GM21717 (cell line): ENCODE results near the gene FAM168A.
"Not testable (repeated sequence)": the region's sequence is repeated elsewhere in the genome, so short reads cannot be mapped to it uniquely, and the experiment has no call there.

ENCODE experiments used
- ATAC-seq: cut with Tn5 transposase; IDR thresholded peaks from one replicate; pipeline ENCODE4 v1.9.1; 2021; ENCODE audit warnings: mild to moderate bottlenecking, moderate library complexity; ENCODE audit not compliant: unreplicated experiment

FAM168A gene

GRCh38 chr11:73596547-73596946, 1.4 kb downstream of the FAM168A start:
- ATAC-seq, result no peak

DNA sequence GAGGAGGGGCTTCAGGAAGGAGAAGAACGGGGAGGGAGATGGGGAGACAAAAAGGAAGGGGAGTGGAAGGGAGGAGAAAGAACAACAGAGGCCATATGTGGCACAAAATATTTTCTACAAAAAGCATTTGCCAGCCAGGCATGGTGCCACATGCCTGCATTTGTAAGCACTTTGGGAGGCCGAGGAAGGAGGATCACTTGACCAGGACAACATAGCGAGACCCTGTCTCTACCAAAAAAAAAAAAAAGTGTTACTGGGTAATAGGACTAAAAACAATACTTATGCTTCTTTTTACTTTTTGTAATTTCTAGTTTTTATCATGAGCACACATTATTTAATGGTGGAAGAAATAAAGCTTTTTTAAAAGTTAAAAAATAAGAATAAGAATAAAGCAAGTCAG, 5.3 kb downstream of the FAM168A start:
- ATAC-seq, result no peak

DNA sequence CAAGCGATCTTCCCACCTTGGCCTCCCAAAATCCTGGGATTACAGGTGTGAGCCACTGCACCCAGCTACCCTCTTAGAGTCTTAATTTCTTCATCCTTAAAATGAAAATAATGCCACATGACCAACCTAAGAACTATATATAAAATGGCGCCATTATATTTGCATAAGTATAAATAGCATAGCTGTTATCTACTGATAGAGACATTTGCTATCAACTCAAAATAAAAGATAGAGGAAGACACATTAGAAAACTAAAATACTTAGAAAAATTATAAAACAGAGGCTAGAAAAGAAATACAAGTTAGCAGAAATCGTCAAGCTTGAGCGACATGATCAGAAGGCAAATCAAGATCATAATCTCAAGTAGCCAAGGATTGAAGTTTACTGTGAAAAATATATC, 6.2 kb downstream of the FAM168A start:
- no peak for ATAC-seq

DNA sequence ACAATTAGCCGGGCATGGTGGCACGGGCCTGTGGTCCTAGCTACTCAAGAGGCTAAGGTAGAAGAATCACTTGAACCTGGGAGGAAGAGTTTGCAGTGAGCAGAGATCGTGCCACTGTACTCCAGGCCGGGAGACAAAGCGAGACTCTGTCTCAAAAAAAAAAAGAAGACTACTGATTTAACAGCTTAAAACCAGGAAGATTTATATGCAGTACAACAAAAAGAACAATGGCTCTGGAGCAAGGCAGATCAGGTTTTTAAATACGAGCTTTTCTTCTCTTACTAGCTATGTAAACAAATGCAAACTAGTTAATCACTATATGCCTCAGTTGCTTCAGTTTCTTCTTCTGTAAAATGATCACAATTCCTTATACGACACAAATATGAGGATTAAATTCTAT, 6.9 kb downstream of the FAM168A start:
- no peak for ATAC-seq

GRCh38 chr11:73586791-73587190, 11.1 kb downstream of the FAM168A start:
- no peak for ATAC-seq

DNA sequence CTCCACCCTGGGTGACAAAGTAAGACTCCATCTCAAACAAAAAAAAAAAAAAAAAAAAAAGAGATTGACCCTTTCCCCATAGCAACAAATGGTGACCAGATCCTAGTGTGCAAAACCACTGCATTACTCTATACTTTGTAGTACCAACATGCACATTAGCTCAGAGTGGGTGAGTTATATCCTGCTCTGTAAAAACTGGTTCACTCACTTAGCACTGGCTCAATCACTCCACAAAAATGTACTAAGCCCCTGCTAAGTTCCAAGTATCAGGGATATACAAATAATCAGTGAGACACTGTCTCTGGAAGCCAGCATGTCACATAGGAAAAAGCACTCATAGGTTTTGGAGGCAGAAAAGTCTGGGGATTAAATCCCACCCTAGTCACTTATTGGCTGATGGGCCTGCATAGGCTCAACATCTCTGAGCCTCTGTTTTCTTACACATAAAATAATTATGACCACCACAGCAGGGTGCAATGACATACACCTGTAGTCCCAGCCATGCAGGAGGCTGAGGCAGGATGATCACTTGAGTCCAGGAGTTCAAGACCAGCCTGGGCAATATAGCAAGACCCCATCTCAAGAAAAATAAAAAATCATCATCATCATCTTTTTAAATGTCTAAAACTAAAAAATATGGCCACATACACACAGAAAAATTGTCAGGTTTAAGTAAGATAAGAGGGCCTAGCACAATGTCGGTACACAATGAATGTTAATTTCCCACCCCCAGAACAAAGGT, 11.9 kb downstream of the FAM168A start:
- ATAC-seq, result no peak

GRCh38 chr11:73584831-73585230, 13.1 kb downstream of the FAM168A start:
- ATAC-seq, result no peak

GRCh38 chr11:73582653-73583052, 15.3 kb downstream of the FAM168A start:
- ATAC-seq, result no peak

DNA sequence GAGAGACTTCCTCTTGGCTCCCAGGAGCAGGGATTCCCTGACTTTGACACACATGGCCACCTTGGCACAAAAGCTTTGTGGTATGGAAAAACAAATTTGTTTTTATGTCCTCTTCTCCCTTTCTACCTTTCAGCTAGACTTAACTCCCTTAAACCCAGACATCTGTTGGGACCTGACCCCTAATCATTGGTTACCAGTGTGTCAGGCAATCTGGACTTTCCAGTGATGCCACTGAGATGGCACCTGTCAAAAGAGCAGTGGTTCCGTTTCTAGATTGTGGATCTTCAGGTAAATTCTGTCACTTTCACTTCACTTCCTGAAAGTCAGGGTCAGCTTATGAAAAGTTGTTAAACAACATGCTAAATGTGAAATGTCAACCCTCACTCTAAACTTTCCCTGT, 17.2 kb downstream of the FAM168A start:
- not testable (repeated sequence) for ATAC-seq

- ATAC-seq, result no peak
Observed at GRCh38 chr11:73579641-73580434, 18.1 kb downstream of the FAM168A start.

DNA sequence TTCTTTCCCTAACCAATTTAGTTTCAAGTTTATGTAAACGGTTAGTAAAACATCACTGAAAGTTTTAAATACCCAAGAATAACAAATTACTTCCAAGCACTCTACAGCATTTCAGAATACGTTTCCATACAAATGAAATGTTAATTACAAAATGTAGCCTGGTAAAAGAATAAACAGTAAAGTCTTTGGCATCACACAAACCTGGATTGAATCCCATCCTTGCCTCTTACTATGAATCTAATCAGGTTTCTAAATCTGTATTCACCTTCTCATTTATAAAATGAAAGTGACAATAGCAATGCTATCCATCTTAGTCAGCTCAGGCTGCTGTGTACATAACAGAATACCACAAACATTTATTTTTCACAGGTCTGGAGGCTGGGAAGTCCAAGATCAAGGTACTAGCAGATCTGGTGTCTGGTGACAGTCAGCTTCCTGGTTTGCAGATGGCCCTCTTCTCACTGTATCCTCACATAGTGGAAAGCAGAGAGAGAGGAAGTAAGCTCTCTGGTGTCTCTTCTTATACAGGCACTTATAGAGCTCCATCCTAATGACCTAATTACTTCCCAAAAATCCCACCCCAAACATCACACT, 19.2 kb downstream of the FAM168A start:
- ATAC-seq, result no peak

GRCh38 chr11:73577496-73577917, 20.4 kb downstream of the FAM168A start:
- ATAC-seq, result no peak

DNA sequence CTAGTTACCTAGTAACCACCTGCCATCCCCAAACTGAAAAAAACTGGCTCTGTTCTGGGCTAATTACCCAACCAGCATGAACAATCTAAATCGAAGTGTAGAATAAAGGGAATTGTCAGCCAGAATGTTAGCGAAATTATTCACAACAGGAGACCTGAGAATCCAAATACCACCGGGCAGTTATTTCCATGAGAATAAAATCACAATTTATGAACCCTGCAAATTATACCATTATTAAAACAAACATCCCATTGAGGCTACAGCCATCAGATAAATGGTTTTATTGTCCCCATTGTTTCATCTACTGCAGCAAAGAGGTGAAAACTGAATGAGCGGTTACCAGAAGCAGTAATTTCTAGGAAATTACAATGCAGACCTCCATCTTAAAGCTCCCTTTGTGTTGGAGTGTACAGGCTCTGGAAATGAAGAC, 21.7 kb downstream of the FAM168A start:
- no peak for ATAC-seq

DNA sequence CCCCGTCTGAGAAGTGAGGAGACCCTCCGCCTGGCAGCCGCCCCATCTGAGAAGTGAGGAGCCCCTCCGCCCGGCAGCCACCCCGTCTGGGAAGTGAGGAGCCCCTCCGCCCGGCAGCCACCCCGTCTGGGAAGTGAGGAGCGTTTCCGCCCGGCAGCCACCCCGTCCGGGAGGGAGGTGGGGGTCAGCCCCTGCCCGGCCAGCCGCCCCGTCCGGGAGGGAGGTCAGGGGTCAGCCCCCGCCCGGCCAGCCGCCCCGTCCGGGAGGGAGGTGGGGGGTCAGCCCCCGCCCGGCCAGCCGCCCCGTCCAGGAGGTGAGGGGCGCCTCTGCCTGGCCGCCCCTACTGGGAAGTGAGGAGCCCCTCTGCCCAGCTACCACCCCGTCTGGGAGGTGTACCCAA, 25.9 kb downstream of the FAM168A start:
- ATAC-seq, result not testable (repeated sequence)

- no peak for ATAC-seq
Observed at GRCh38 chr11:73570415-73571114, 27.3 kb downstream of the FAM168A start.

DNA sequence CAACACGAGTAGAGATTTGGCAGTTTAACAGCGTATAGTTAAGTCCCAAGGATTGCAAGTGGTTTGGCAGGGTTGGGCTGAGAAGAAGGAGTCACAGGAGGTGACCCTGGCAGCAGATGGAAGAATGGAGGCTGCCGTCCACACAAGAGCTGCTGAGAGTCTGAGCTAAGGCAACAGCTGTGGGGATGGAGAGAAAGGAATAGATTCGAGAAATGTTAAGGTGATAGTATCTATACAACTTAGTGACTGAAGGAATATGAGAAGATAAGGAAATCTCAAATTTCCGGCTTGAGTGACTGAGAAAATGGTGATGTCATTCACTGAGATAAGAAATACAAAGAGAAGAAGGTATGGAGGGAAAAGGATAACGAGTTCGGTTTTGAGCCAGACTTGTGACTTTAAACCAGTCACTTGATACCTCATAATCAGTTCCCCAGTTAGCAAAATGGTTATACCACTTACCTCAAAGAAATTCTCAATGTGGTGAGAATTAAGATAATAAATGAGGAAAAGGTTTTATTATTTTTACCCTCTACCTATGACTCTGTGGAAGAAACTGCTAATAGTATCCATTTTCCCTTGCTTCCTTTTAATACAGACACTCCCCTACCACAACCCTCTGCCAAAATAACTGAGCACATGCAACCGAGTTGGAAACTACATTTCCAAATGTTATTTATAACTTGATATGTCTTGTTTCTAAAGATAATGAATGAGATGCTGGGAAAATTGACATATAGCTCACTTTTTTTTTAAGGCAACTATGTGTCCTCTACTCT, 30.7 kb downstream of the FAM168A start:
- ATAC-seq, result no peak

DNA sequence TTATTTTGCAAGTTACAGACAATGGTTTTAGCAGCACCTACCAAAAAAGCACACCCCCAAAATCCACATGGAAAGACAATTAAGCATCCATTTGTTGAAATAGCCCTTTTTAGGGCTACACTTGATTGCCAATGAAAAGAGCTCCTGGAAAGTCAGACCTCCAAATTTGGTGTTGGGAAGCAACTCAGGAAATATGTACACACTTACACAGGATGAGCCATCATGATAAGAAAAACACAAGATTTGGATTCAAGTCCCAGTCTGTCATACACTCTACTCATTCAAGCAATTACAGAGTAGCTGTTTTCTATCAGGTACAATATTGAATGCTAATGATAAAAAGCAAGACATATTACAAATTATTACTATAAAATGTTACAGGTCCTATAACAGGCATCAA, 31.5 kb downstream of the FAM168A start:
- no peak for ATAC-seq

- ATAC-seq, result no peak
Observed at GRCh38 chr11:73565804-73566203, 32.1 kb downstream of the FAM168A start.

DNA sequence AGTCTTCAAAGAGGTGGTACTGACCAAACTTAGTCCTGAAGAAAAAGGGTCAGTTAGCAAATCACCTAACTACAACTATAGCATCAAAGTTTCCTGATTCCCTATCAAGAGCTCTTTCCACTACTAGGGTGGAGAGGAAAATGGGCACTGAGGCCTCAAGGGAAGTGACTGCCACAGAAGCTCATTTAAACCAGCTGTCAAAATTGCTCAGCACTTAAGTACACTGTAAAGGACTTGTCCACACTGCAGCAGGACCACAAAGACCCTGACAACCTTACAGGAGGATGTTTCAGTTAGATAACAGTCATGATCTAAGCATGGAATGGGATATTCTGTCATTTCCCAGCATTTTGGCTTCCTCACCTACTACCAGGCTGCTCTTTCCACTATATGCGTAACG, 33.0 kb downstream of the FAM168A start:
- ATAC-seq, result no peak

- no peak for ATAC-seq
Observed at GRCh38 chr11:73563539-73564200, 34.2 kb downstream of the FAM168A start.
